Measurements from ENCODE around the gene HOXB9. TPM values are rescaled to one million over a fixed set of nuclear protein-coding genes. Genes with fewer than 3 reads are reported as not detected.

Gene HOXB9
- total and polyA plus RNA-seq, 3 experiments from 2014 or later: 2.0 to 2.6 TPM; not detected in 1

DNA sequence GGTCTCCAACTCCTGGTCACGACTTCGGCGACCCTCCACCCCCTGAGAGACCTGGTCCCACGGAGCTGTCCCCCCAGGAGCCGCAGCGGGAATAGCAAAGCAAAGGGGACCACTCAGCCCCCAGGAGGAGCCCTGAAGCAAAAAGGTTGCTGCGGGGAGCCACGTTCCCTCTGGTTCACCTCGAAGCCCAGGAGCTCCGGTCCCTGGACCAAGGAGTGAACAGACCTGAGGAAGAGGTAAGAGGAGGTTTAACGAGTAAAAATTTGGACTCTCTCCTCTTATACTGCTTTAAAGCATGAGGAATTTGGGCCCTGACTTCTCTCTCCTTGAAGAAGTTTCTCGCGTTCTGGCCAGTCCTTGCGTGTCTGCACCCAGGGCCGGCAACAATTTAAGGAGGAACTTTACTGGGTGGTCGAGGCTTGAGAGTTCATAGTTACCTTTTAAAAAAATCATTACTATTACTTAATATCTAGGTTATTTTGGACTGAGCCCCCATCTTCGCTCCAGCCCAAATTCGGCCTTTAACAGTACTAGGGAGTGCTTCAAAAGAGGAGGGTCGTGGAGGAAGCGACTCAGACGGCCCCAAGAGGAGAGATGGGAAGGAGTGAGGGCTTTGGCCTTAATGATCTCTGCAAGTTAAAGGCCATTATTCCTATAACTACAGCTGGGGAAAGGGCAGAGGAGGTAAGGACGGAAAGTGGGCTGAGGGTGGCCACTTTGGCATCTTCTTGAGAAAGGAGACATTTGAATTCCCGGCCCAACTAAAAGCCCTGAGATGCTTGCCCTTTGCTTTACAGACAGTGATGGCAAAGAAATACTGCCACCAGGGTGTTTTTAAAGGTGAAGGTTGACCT lies 16.9 kb upstream of the HOXB9 start:
- CTCF ChIA-PET: interaction anchor here (0.8 kb wide), 1 partner anchor 24 kb away, joined by 3 read pairs; no protein-coding TSS in a partner anchor
- DNase-seq: no peak
- Histone ChIP-seq H3K36me3 (ENCODE audit: insufficient read depth, low read length) (no peaks in the 10 kb centered on the region), H3K9me3 (ENCODE audit: low read length) (no peaks in the 10 kb centered on the region), H3K4me1 (ENCODE audit: insufficient read depth, low read length) (peaks cover 15% of the 10 kb centered on the region), H3K4me3 (ENCODE audit: low read length) (no peak overlapping the region), H3K27me3 (ENCODE audit: insufficient read depth, low read length, poor library complexity, severe bottlenecking) (peaks cover 34% of the 10 kb centered on the region), H3K27ac (ENCODE audit: low read depth, low read length) (no peak overlapping the region)
- no peak overlapping the region for H3K27ac Mint-ChIP-seq
- POLR2A ChIA-PET: no interaction called here
- H3K36me3 Mint-ChIP-seq: peaks cover 0 to 1% (median 0%) of the 10 kb centered on the region in 3 donors
- peaks cover 16 to 37% (median 26%) of the 10 kb centered on the region in 3 donors for H3K4me1 Mint-ChIP-seq
- peaks cover 65 to 81% of the 10 kb centered on the region in 2 donors for H3K27me3 Mint-ChIP-seq
- peak overlapping the region in 2 of 7 donors; percentile 57 to 65 for H3K4me3 Mint-ChIP-seq
- no peaks in the 10 kb centered on the region for H3K9me3 Mint-ChIP-seq

GRCh38 chr17:48642059-48642842 lies 16.1 kb upstream of the HOXB9 start:
- no peaks in the 10 kb centered on the region for H3K9me3 ChIP-seq (ENCODE audit: low read length)
- H3K4me3 ChIP-seq (ENCODE audit: low read length): no peak overlapping the region
- no peak overlapping the region for H3K27ac Mint-ChIP-seq
- peaks cover 41% of the 10 kb centered on the region for H3K27me3 ChIP-seq (ENCODE audit: insufficient read depth, low read length, poor library complexity, severe bottlenecking)
- H3K4me1 Mint-ChIP-seq: peaks cover 12 to 30% (median 20%) of the 10 kb centered on the region in 3 donors
- no peaks in the 10 kb centered on the region for H3K9me3 Mint-ChIP-seq
- POLR2A ChIA-PET: no interaction called here
- no peak overlapping the region for H3K4me3 Mint-ChIP-seq
- DNase-seq: no peak
- H3K4me1 ChIP-seq (ENCODE audit: insufficient read depth, low read length): peaks cover 10% of the 10 kb centered on the region
- CTCF ChIA-PET: interaction anchor here (0.9 kb wide), 1 partner anchor 36 kb away, joined by 3 read pairs; no protein-coding TSS in a partner anchor
- peaks cover 69 to 83% of the 10 kb centered on the region in 2 donors for H3K27me3 Mint-ChIP-seq
- no peaks in the 10 kb centered on the region for H3K36me3 ChIP-seq (ENCODE audit: insufficient read depth, low read length)
- H3K27ac ChIP-seq (ENCODE audit: low read depth, low read length): no peak overlapping the region
- peaks cover 0 to 1% (median 0%) of the 10 kb centered on the region in 3 donors for H3K36me3 Mint-ChIP-seq

GRCh38 chr17:48641541-48642058 lies 15.4 kb upstream of the HOXB9 start:
- Histone ChIP-seq H3K9me3 (ENCODE audit: low read length) (no peaks in the 10 kb centered on the region), H3K27me3 (ENCODE audit: insufficient read depth, low read length, poor library complexity, severe bottlenecking) (peaks cover 47% of the 10 kb centered on the region), H3K4me3 (ENCODE audit: low read length) (no peak overlapping the region), H3K27ac (ENCODE audit: low read depth, low read length) (no peak overlapping the region), H3K4me1 (ENCODE audit: insufficient read depth, low read length) (peaks cover 10% of the 10 kb centered on the region), H3K36me3 (ENCODE audit: insufficient read depth, low read length) (no peaks in the 10 kb centered on the region)
- Mint-ChIP-seq H3K4me1 (peaks cover 14 to 30% (median 18%) of the 10 kb centered on the region in 3 donors), H3K27me3 (peaks cover 69 to 90% of the 10 kb centered on the region in 2 donors), H3K4me3 (peak overlapping the region in 2 of 7 donors; percentile 15 to 86), H3K36me3 (no peaks in the 10 kb centered on the region), H3K9me3 (no peaks in the 10 kb centered on the region), H3K27ac (peak overlapping the region in 1 of 8 donors; percentile 47)
- DNase-seq: no peak
- ChIA-PET CTCF (interaction anchor here (0.9 kb wide), 1 partner anchor 37 kb away, joined by 3 read pairs; no protein-coding TSS in a partner anchor), POLR2A (no interaction called here)

DNA sequence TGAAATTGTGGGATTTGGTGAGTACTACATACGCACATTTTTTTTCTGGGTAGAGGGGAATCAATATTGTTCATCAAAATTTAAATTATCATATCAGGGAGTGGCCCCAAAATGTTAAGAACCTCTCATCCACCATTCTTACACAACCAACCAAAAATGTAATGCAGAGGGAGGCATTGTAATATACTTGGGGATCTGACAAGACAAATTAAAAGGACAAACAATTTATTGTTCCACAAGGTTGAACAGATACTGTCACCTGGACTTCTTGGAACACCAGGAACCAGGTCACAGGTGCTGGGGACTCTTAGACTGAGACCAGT lies 14.7 kb upstream of the HOXB9 start:
- H3K27ac Mint-ChIP-seq: no peak overlapping the region
- no peak overlapping the region for H3K4me3 Mint-ChIP-seq
- Histone ChIP-seq H3K27me3 (ENCODE audit: insufficient read depth, low read length, poor library complexity, severe bottlenecking) (peaks cover 53% of the 10 kb centered on the region), H3K4me3 (ENCODE audit: low read length) (no peak overlapping the region), H3K27ac (ENCODE audit: low read depth, low read length) (no peak overlapping the region), H3K36me3 (ENCODE audit: insufficient read depth, low read length) (no peaks in the 10 kb centered on the region), H3K4me1 (ENCODE audit: insufficient read depth, low read length) (peaks cover 9% of the 10 kb centered on the region), H3K9me3 (ENCODE audit: low read length) (no peaks in the 10 kb centered on the region)
- peaks cover 15 to 30% (median 24%) of the 10 kb centered on the region in 3 donors for H3K4me1 Mint-ChIP-seq
- CTCF ChIA-PET: no interaction called here
- no peaks in the 10 kb centered on the region for H3K9me3 Mint-ChIP-seq
- peaks cover 74 to 95% of the 10 kb centered on the region in 2 donors for H3K27me3 Mint-ChIP-seq
- POLR2A ChIA-PET: no interaction called here
- DNase-seq: no peak
- no peaks in the 10 kb centered on the region for H3K36me3 Mint-ChIP-seq

- POLR2A ChIA-PET: no interaction called here
- no peaks in the 10 kb centered on the region for H3K9me3 Mint-ChIP-seq
- H3K27me3 ChIP-seq (ENCODE audit: insufficient read depth, low read length, poor library complexity, severe bottlenecking): peaks cover 53% of the 10 kb centered on the region
Measured at GRCh38 chr17:48639982-48640857, 14.1 kb upstream of the HOXB9 start.

DNA sequence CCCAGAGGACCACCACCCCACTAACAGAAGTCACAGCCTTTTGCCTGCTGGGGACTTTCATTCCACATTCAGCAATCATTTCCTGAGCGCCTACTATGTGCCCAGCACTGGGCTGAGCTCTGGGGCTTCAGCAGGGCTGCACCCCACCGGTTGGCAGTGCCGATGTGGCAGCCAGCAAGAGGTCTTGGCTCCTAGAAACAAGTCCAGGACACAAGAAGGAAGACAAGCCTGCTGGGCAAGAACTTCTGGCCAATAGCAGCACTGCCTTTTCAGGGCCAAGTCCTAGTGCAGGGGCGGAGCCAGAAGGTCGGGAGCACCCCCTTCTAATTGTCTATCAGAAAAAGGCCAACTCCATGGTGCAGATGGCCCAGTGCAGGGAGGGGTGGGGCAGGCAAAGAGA lies 13.0 kb upstream of the HOXB9 start:
- H3K4me1 ChIP-seq (ENCODE audit: insufficient read depth, low read length): peaks cover 9% of the 10 kb centered on the region
- no peak overlapping the region for H3K4me3 Mint-ChIP-seq
- no peak for DNase-seq
- ChIA-PET POLR2A (no interaction called here), CTCF (no interaction called here)
- no peaks in the 10 kb centered on the region for H3K9me3 Mint-ChIP-seq
- H3K9me3 ChIP-seq (ENCODE audit: low read length): no peaks in the 10 kb centered on the region
- H3K36me3 ChIP-seq (ENCODE audit: insufficient read depth, low read length): no peaks in the 10 kb centered on the region
- H3K27ac ChIP-seq (ENCODE audit: low read depth, low read length): no peak overlapping the region
- H3K4me1 Mint-ChIP-seq: peaks cover 14 to 25% (median 18%) of the 10 kb centered on the region in 3 donors
- H3K36me3 Mint-ChIP-seq: no peaks in the 10 kb centered on the region
- no peak overlapping the region for H3K4me3 ChIP-seq (ENCODE audit: low read length)
- peak overlapping the region in 1 of 8 donors; percentile 15 for H3K27ac Mint-ChIP-seq
- H3K27me3 Mint-ChIP-seq: peaks cover 74 to 94% of the 10 kb centered on the region in 2 donors
- peaks cover 48% of the 10 kb centered on the region for H3K27me3 ChIP-seq (ENCODE audit: insufficient read depth, low read length, poor library complexity, severe bottlenecking)

More at GRCh38 chr17:48639982-48640857, 14.1 kb upstream of the HOXB9 start:
- H3K27ac Mint-ChIP-seq: peak overlapping the region in 1 of 8 donors; percentile 38
- no peak for DNase-seq
- peaks cover 74 to 95% of the 10 kb centered on the region in 2 donors for H3K27me3 Mint-ChIP-seq
- no peaks in the 10 kb centered on the region for H3K36me3 ChIP-seq (ENCODE audit: insufficient read depth, low read length)
- H3K4me3 ChIP-seq (ENCODE audit: low read length): no peak overlapping the region
- peaks cover 14 to 25% (median 18%) of the 10 kb centered on the region in 3 donors for H3K4me1 Mint-ChIP-seq
- no peaks in the 10 kb centered on the region for H3K36me3 Mint-ChIP-seq
- H3K4me3 Mint-ChIP-seq: peak overlapping the region in 1 of 7 donors; percentile 14
- peaks cover 9% of the 10 kb centered on the region for H3K4me1 ChIP-seq (ENCODE audit: insufficient read depth, low read length)
- H3K9me3 ChIP-seq (ENCODE audit: low read length): no peaks in the 10 kb centered on the region
- CTCF ChIA-PET: no interaction called here
- H3K27ac ChIP-seq (ENCODE audit: low read depth, low read length): no peak overlapping the region

All from CD8-positive, alpha-beta memory T cell (primary cell).